WTC11 (cell line): Measurements from ENCODE around the gene CTNNA3. TPM values are rescaled to one million over a fixed set of nuclear protein-coding genes. Genes with fewer than 3 reads are reported as not detected.

ENCODE experiments used
- ATAC-seq: fragments of 200-7000 bp; cut with Tn5 transposase; 2 replicates; pipeline ENCODE4 v1.10.0; 2021; ENCODE audit warnings: mild to moderate bottlenecking, moderate library complexity
- CTCF ChIA-PET: fragments of 300-600 bp; sonication (Branson Sonifier 250); formaldehyde crosslinking; loops from one replicate; lab custom pipeline; 2021; ENCODE audit warnings: antibody characterized with exemption; lab: Charles Lee
- POLR2A ChIA-PET: fragments of 350-600 bp; sonication (Branson Sonifier 250); formaldehyde crosslinking; loops from one replicate; lab custom pipeline; 2021; ENCODE audit warnings: antibody characterized with exemption; lab: Charles Lee
- DNase-seq: peaks from one replicate; pipeline ENCODE4 v3.0.0; 2021; ENCODE audit warnings: low spot score
- H3K27ac Mint-ChIP-seq: 2 replicates; pipeline ENCODE4 v1.8.0; 2021; ENCODE audit warnings: mixed read lengths
- H3K27me3 Mint-ChIP-seq: 2 replicates; pipeline ENCODE4 v1.8.0; 2021; ENCODE audit warnings: low read depth, mild to moderate bottlenecking, moderate library complexity, mixed read lengths
- H3K36me3 Mint-ChIP-seq: 2 replicates; pipeline ENCODE4 v1.8.0; 2021; ENCODE audit warnings: mixed read lengths
- H3K4me1 Mint-ChIP-seq: 2 replicates; pipeline ENCODE4 v1.8.0; 2022; ENCODE audit warnings: mixed read lengths
- H3K4me3 Mint-ChIP-seq: 2 replicates; pipeline ENCODE4 v1.8.0; 2021; ENCODE audit warnings: mild to moderate bottlenecking, moderate library complexity, mixed read lengths
- H3K9me3 Mint-ChIP-seq: 2 replicates; pipeline ENCODE4 v1.8.0; 2021; ENCODE audit warnings: mixed read lengths
- ATF3 ChIP-seq: sonication (generic); formaldehyde crosslinking; conservative IDR thresholded peaks from 2 replicates; pipeline ENCODE4 v1.8.1; 2022; ENCODE audit warnings: mild to moderate bottlenecking, missing genetic modification reagents
- CREB1 ChIP-seq: sonication (generic); formaldehyde crosslinking; IDR thresholded peaks from 2 replicates; pipeline ENCODE4 v1.8.0; 2023; ENCODE audit warnings: mild to moderate bottlenecking, missing genetic modification reagents
- E2F4 ChIP-seq: sonication (generic); formaldehyde crosslinking; IDR thresholded peaks from 2 replicates; pipeline ENCODE4 v1.8.1; 2022; ENCODE audit warnings: low read depth, mild to moderate bottlenecking, moderate library complexity, missing genetic modification reagents, borderline replicate concordance
- ELF4 ChIP-seq: sonication (generic); formaldehyde crosslinking; IDR thresholded peaks from 2 replicates; pipeline ENCODE4 v1.8.1; 2022; ENCODE audit warnings: low read depth, mild to moderate bottlenecking, moderate library complexity, missing genetic modification reagents
- ESRRA ChIP-seq: sonication (generic); formaldehyde crosslinking; IDR thresholded peaks from 2 replicates; pipeline ENCODE4 v1.8.1; 2022; ENCODE audit warnings: mild to moderate bottlenecking, missing genetic modification reagents, borderline replicate concordance
- FOXJ3 ChIP-seq: sonication (generic); formaldehyde crosslinking; IDR thresholded peaks from 2 replicates; pipeline ENCODE4 v1.9.0; 2021; ENCODE audit warnings: missing genetic modification reagents, mild to moderate bottlenecking, borderline replicate concordance
- FOXK1 ChIP-seq: sonication (generic); formaldehyde crosslinking; IDR thresholded peaks from 2 replicates; pipeline ENCODE4 v1.8.0; 2022; ENCODE audit warnings: mild to moderate bottlenecking, moderate library complexity, missing genetic modification reagents
- FOXP1 ChIP-seq: sonication (generic); formaldehyde crosslinking; IDR thresholded peaks from 2 replicates; pipeline ENCODE4 v1.8.0; 2022; ENCODE audit warnings: missing genetic modification reagents, mild to moderate bottlenecking, moderate library complexity, borderline replicate concordance
- GTF2I ChIP-seq: fragments of 250-450 bp; sonication (Bioruptor Pico); conservative IDR thresholded peaks from 2 replicates; pipeline ENCODE4 v1.4.0; 2021; ENCODE audit warnings: mild to moderate bottlenecking
- HMGXB4 ChIP-seq: sonication (generic); formaldehyde crosslinking; IDR thresholded peaks from 2 replicates; pipeline ENCODE4 v1.8.1; 2023; ENCODE audit warnings: mild to moderate bottlenecking, moderate library complexity, missing genetic modification reagents
- KAT7 ChIP-seq: sonication (generic); formaldehyde crosslinking; IDR thresholded peaks from 2 replicates; pipeline ENCODE4 v1.8.1; 2023; ENCODE audit warnings: missing genetic modification reagents, mild to moderate bottlenecking, borderline replicate concordance
- RORB ChIP-seq: fragments of 250-450 bp; sonication (Bioruptor Pico); IDR thresholded peaks from 2 replicates; pipeline ENCODE4 v1.9.0; 2021; ENCODE audit warnings: mild to moderate bottlenecking
- TEAD4 ChIP-seq: sonication (generic); formaldehyde crosslinking; IDR thresholded peaks from 2 replicates; pipeline ENCODE4 v1.8.0; 2022; ENCODE audit warnings: mild to moderate bottlenecking, missing genetic modification reagents
- USF2 ChIP-seq: sonication (generic); formaldehyde crosslinking; IDR thresholded peaks from 2 replicates; pipeline ENCODE4 v1.8.1; 2023; ENCODE audit warnings: mild to moderate bottlenecking, missing genetic modification reagents, moderate library complexity
- ZNF396 ChIP-seq: fragments of 250-450 bp; sonication (Bioruptor Pico); IDR thresholded peaks from 2 replicates; pipeline ENCODE4 v1.8.0; 2021; ENCODE audit warnings: mild to moderate bottlenecking, moderate library complexity, borderline replicate concordance
- ZNF671 ChIP-seq: fragments of 250-450 bp; sonication (Bioruptor Pico); IDR thresholded peaks from 2 replicates; pipeline ENCODE4 v1.8.0; 2021; ENCODE audit warnings: mild to moderate bottlenecking
- total RNA-seq: library from RNA; stranded (reverse); gene quantifications from 3 replicates; pipeline ENCODE4 v1.2.3, GENCODE V29; 2021
- TF ChIP-seq, protein P1 (sequence below): sonication (generic); formaldehyde crosslinking; IDR thresholded peaks from 2 replicates; pipeline ENCODE4 v1.8.0; 2023; ENCODE audit warnings: missing genetic modification reagents, mild to moderate bottlenecking, borderline replicate concordance
- TF ChIP-seq, protein P2 (sequence below): sonication (generic); formaldehyde crosslinking; IDR thresholded peaks from 2 replicates; pipeline ENCODE4 v1.8.1; 2022; ENCODE audit warnings: mild to moderate bottlenecking, missing genetic modification reagents, moderate library complexity, borderline replicate concordance

CTNNA3 gene
- total RNA-seq, 1 experiment from 2014 or later, result 6.1 TPM

- no peak for ATAC-seq
- CTCF ChIA-PET, result no interaction called here
- Mint-ChIP-seq H3K4me3 (no peak overlapping the region), H3K4me1 (peaks cover 13% of the 10 kb centered on the region; the same call in 1 of the 2 replicates), H3K9me3 (no peaks in the 10 kb centered on the region), H3K27ac (no peak overlapping the region), H3K27me3 (no peaks in the 10 kb centered on the region), H3K36me3 (no peaks in the 10 kb centered on the region)
- TF ChIP-seq ZNF396 (CRISPR knock-in tag), result no peak
- TF ChIP-seq HMGXB4 (CRISPR knock-in tag), result no peak
- TF ChIP-seq ATF3 (CRISPR knock-in tag), result no peak
- no peak for TF ChIP-seq TEAD4 (CRISPR knock-in tag)
- TF ChIP-seq USF2 (CRISPR knock-in tag), result no peak
- no peak for TF ChIP-seq ESRRA (CRISPR knock-in tag)
- no peak for TF ChIP-seq FOXK1 (CRISPR knock-in tag)
- POLR2A ChIA-PET, result no interaction called here
- no peak for DNase-seq
Observed at GRCh38 chr10:66639371-66639770, 1056.6 kb downstream of the CTNNA3 start.

DNA sequence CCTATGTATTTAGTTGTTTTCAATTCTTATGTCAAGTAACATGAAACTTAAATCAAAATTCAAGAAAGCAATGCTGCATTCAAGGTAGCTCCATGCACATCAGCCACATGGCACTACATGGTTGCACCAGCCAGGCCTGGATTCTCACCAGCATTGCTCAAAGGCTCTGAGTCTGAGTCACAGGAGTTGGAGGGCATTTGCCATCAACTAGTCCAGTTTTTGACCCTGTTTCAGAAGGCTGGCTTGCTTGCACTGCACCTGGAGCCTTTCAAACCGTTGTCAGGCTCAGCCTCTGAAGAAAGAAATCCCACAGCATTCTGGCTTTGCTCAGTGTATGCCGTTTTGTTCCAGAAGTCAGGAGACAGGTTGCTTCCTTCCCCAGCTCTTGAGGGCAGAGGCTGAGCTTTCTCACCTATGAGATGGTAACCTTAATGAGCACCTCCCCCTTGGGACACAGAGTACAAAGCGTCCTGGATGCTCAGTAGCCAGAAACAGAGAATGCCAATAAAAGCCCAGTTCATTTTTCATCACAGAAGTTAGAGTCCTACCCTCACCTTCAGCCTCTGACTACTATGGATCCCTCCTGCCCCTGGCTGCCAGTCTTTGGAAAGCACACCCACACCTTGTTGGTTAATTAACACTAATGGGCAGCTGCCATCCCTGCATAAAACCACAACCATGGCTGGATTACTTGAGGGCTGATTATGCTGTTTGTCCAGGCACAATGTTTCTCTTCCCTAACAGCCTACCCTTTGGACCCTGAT, 1058.5 kb downstream of the CTNNA3 start:
- H3K9me3 Mint-ChIP-seq, result no peaks in the 10 kb centered on the region
- H3K4me1 Mint-ChIP-seq, result peaks cover 13% of the 10 kb centered on the region; the same call in 1 of the 2 replicates
- no peak overlapping the region for H3K27ac Mint-ChIP-seq
- H3K36me3 Mint-ChIP-seq, result no peaks in the 10 kb centered on the region
- H3K27me3 Mint-ChIP-seq, result no peaks in the 10 kb centered on the region
- DNase-seq (no peak), ATAC-seq (peak; percentile 57)
- CTCF ChIA-PET, result no interaction called here
- POLR2A ChIA-PET, result no interaction called here
- TF ChIP-seq CREB1 (CRISPR knock-in tag), result no peak
- H3K4me3 Mint-ChIP-seq, result no peak overlapping the region

DNA sequence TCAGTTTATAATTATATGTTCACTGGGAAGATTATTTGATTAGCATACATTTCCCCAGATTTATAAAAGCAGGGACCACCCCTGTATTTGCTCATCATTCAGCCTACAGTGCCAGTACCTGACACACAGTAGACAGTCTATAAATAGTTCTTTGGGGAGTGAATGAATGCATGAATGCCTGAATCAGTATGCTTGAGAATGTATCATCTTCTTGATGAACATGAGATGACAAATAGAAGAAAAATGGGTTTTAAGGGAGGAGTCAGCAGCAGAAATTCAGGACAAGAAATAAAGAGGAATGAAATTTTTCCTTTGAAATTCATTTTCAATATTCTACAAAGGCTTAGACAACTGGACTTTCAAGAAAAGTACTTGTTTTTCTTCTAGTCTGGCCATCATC, 1066.0 kb downstream of the CTNNA3 start:
- TF ChIP-seq RORB (CRISPR knock-in tag) (no peak), FOXJ3 (CRISPR knock-in tag) (no peak), ZNF671 (no peak)
- no peak overlapping the region for H3K27ac Mint-ChIP-seq

GRCh38 chr10:66627156-66627555, 1068.8 kb downstream of the CTNNA3 start:
- Mint-ChIP-seq H3K4me3 (no peak overlapping the region), H3K27ac (no peak overlapping the region), H3K27me3 (no peaks in the 10 kb centered on the region), H3K4me1 (0 out of 2 replicates have a peak, but pooled peaks cover 2% of the 10 kb centered on the region), H3K36me3 (no peaks in the 10 kb centered on the region), H3K9me3 (0 out of 2 replicates have a peak, but pooled peaks cover 6% of the 10 kb centered on the region)
- ATAC-seq (peak; percentile 100), DNase-seq (peak; percentile 16)
- ChIA-PET POLR2A (no interaction called here), CTCF (interaction anchor here (2.2 kb wide), 1 partner anchor 41 kb away, joined by 8 read pairs; no protein-coding TSS in a partner anchor)
- no peak for TF ChIP-seq GTF2I (CRISPR knock-in tag)
- no peak for TF ChIP-seq KAT7 (CRISPR knock-in tag)
- TF ChIP-seq, protein P1, sequence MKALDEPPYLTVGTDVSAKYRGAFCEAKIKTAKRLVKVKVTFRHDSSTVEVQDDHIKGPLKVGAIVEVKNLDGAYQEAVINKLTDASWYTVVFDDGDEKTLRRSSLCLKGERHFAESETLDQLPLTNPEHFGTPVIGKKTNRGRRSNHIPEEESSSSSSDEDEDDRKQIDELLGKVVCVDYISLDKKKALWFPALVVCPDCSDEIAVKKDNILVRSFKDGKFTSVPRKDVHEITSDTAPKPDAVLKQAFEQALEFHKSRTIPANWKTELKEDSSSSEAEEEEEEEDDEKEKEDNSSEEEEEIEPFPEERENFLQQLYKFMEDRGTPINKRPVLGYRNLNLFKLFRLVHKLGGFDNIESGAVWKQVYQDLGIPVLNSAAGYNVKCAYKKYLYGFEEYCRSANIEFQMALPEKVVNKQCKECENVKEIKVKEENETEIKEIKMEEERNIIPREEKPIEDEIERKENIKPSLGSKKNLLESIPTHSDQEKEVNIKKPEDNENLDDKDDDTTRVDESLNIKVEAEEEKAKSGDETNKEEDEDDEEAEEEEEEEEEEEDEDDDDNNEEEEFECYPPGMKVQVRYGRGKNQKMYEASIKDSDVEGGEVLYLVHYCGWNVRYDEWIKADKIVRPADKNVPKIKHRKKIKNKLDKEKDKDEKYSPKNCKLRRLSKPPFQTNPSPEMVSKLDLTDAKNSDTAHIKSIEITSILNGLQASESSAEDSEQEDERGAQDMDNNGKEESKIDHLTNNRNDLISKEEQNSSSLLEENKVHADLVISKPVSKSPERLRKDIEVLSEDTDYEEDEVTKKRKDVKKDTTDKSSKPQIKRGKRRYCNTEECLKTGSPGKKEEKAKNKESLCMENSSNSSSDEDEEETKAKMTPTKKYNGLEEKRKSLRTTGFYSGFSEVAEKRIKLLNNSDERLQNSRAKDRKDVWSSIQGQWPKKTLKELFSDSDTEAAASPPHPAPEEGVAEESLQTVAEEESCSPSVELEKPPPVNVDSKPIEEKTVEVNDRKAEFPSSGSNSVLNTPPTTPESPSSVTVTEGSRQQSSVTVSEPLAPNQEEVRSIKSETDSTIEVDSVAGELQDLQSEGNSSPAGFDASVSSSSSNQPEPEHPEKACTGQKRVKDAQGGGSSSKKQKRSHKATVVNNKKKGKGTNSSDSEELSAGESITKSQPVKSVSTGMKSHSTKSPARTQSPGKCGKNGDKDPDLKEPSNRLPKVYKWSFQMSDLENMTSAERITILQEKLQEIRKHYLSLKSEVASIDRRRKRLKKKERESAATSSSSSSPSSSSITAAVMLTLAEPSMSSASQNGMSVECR (CRISPR knock-in tag), result no peak
- TF ChIP-seq ELF4 (CRISPR knock-in tag), result no peak
- TF ChIP-seq, protein P2, sequence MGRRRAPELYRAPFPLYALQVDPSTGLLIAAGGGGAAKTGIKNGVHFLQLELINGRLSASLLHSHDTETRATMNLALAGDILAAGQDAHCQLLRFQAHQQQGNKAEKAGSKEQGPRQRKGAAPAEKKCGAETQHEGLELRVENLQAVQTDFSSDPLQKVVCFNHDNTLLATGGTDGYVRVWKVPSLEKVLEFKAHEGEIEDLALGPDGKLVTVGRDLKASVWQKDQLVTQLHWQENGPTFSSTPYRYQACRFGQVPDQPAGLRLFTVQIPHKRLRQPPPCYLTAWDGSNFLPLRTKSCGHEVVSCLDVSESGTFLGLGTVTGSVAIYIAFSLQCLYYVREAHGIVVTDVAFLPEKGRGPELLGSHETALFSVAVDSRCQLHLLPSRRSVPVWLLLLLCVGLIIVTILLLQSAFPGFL (CRISPR knock-in tag), result no peak
- no peak for TF ChIP-seq FOXP1 (CRISPR knock-in tag)
- TF ChIP-seq E2F4 (CRISPR knock-in tag), result no peak
- TF ChIP-seq FOXK1 (CRISPR knock-in tag), result no peak

More for the DNA sequence above, 1066.0 kb downstream of the CTNNA3 start:
- ATAC-seq (no peak), DNase-seq (no peak)
- Mint-ChIP-seq H3K36me3 (no peaks in the 10 kb centered on the region), H3K9me3 (0 out of 2 replicates have a peak, but pooled peaks cover 6% of the 10 kb centered on the region), H3K4me3 (no peak overlapping the region), H3K4me1 (0 out of 2 replicates have a peak, but pooled peaks cover 2% of the 10 kb centered on the region), H3K27me3 (no peaks in the 10 kb centered on the region)
- CTCF ChIA-PET, result no interaction called here
- POLR2A ChIA-PET, result no interaction called here
